Suprapubic skin (tissue), 4 donors: ENCODE data around the gene PHF8. TPM values are rescaled to one million over a fixed set of nuclear protein-coding genes. Genes with fewer than 3 reads are reported as not detected.

Experiments used
- DNase-seq, 2 donors: peaks; one replicate each; pipeline ENCODE4 v3.0.0-alpha.2; 2019; ENCODE audit warnings: low spot score in 2 of 2
- H3K27ac ChIP-seq: fragments of 200-600 bp; sonication (generic); one replicate; pipeline ENCODE4 v1.5.1; 2019
- H3K27me3 ChIP-seq: fragments of 200-600 bp; sonication (generic); one replicate; pipeline ENCODE4 v1.5.1; 2019
- H3K36me3 ChIP-seq: fragments of 200-600 bp; sonication (generic); one replicate; pipeline ENCODE4 v1.5.1; 2019
- H3K4me1 ChIP-seq: fragments of 200-600 bp; sonication (generic); one replicate; pipeline ENCODE4 v1.5.1; 2019
- H3K4me3 ChIP-seq: fragments of 200-600 bp; sonication (generic); one replicate; pipeline ENCODE4 v1.5.1; 2019; ENCODE audit warnings: mild to moderate bottlenecking
- H3K9me3 ChIP-seq: fragments of 200-600 bp; sonication (generic); one replicate; pipeline ENCODE4 v1.5.1; 2019
- CTCF ChIP-seq, 2 donors: fragments of 200-600 bp in 1 of 2; fragments of 450-650 bp in 1 of 2; sonication (generic) in 1 of 2; IDR thresholded peaks; one replicate each; pipeline ENCODE4 v1.5.1; 2016 to 2019; ENCODE audit warnings: antibody characterized with exemption in 2 of 2, mild to moderate bottlenecking in 1 of 2, moderate library complexity in 1 of 2
- EP300 ChIP-seq: sonication (generic); formaldehyde crosslinking; IDR thresholded peaks from one replicate; pipeline ENCODE4 v1.6.1; 2017; ENCODE audit warnings: antibody characterized with exemption
- POLR2A ChIP-seq, 2 donors: fragments of 450-650 bp; IDR thresholded peaks; one replicate each; pipeline ENCODE4 v1.6.1; 2017; ENCODE audit warnings: antibody characterized with exemption in 2 of 2, mild to moderate bottlenecking in 2 of 2, moderate library complexity in 2 of 2
- POLR2AphosphoS5 ChIP-seq, 3 donors: sonication (generic); formaldehyde crosslinking; IDR thresholded peaks; one replicate each; pipeline ENCODE4 v1.6.1; 2017; ENCODE audit warnings: antibody characterized with exemption in 3 of 3
- WGBS: methylation state at CpG from one replicate; pipeline ENCODE4 v1.1.5; 2018; 5-methylcytosine and 5-hydroxymethylcytosine counted together
- total RNA-seq, 4 donors: library from RNA; depleted of rRNA; stranded (reverse); fragments of >200 nt; gene quantifications; one replicate each; pipeline ENCODE4 v1.1.0, GENCODE V29; 2016

PHF8 gene
- total RNA-seq, 4 donors from 2014 or later: 17.5 to 72.2 (median 25.4) TPM

DNA sequence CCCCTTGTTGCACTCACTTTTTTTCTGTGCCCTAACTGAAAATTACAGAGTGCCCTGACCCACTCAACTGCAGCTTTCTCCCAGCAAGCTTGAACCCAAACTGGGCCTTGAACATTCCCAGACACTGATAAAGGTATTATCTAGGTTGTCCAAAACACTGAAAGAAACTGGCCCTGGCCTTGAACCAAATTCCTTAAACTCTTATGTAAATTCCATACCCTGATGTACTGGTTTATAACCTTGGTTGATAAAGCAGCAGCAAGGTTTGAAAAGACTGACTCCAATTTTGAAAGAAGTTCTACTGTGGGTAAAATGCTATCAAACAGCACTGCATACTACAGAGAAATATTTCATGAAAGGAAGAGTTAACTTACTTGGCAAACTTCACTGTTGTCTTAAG is 125.6 kb downstream of the PHF8 start:
- H3K36me3 ChIP-seq: no peaks in the 10 kb centered on the region
- no peak for DNase-seq
- TF ChIP-seq CTCF (IDR thresholded peaks at IDR 0.05) (no peak), EP300 (no peak), POLR2AphosphoS5 (IDR thresholded peaks at IDR 0.05) (no peak), POLR2A (IDR thresholded peaks at IDR 0.05) (no peak)
- no peak overlapping the region for H3K27ac ChIP-seq
- no peak overlapping the region for H3K4me3 ChIP-seq
- no peaks in the 10 kb centered on the region for H3K4me1 ChIP-seq
- H3K27me3 ChIP-seq: no peaks in the 10 kb centered on the region
- no peaks in the 10 kb centered on the region for H3K9me3 ChIP-seq

DNA sequence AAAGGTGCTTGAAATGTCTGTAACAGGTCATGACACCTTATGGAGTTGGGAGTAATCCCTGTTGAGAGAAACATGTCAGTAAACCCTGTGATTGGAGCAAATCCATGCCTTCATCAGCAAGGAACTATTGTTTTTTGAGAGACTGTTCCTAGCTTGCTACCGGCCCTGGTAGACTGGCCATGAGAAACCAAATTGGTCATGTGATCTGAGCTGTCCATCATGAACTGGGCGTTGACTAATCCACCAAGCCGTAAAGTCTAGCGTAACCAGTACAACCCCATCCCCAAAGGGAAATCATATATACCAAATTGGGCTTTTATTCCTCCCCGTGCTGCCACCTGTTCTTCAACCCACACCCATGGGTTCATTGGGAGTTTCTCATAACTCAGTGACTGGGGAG is 143.7 kb downstream of the PHF8 start:
- TF ChIP-seq POLR2A (IDR thresholded peaks at IDR 0.05) (no peak), POLR2AphosphoS5 (IDR thresholded peaks at IDR 0.05) (no peak), EP300 (no peak), CTCF (IDR thresholded peaks at IDR 0.05) (no peak)
- no peaks in the 10 kb centered on the region for H3K36me3 ChIP-seq
- H3K9me3 ChIP-seq: no peaks in the 10 kb centered on the region
- H3K27me3 ChIP-seq: no peaks in the 10 kb centered on the region
- DNase-seq: no peak
- no peaks in the 10 kb centered on the region for H3K4me1 ChIP-seq
- WGBS: 83% methylated on average over 5 of the region's 5 CpGs
- H3K4me3 ChIP-seq: no peak overlapping the region
- no peak overlapping the region for H3K27ac ChIP-seq

GRCh38 chrX:53895270-53895669 is 149.0 kb downstream of the PHF8 start:
- no peak overlapping the region for H3K27ac ChIP-seq
- no peak overlapping the region for H3K4me3 ChIP-seq
- H3K9me3 ChIP-seq: no peaks in the 10 kb centered on the region
- no peak for TF ChIP-seq EP300
- TF ChIP-seq POLR2A (IDR thresholded peaks at IDR 0.05): no peak
- no peak for TF ChIP-seq CTCF (IDR thresholded peaks at IDR 0.05)
- no peak for TF ChIP-seq POLR2AphosphoS5 (IDR thresholded peaks at IDR 0.05)
- H3K4me1 ChIP-seq: no peaks in the 10 kb centered on the region
- WGBS: 80% methylated on average over 3 of the region's 3 CpGs
- DNase-seq: no peak
- no peaks in the 10 kb centered on the region for H3K36me3 ChIP-seq
- no peaks in the 10 kb centered on the region for H3K27me3 ChIP-seq

Other genes with a start within 250 kb of the PHF8 start
- gene FAM120C, start 138.8 kb upstream of the PHF8 start, total RNA-seq: 10 to 100 TPM in 2 of 4 donors, 1 to 10 TPM in 2; 8.5 to 16.3 (median 10.3) TPM